Measurements from ENCODE around the gene AFM. TPM values are rescaled to one million over a fixed set of nuclear protein-coding genes. Genes with fewer than 3 reads are reported as not detected.

Gene AFM
- total RNA-seq, 4 donors from 2014 or later: 0.14 TPM; not detected in 3

- intact Hi-C loops (cut with DNase I; ENCODE audit: low total_unique reads): no loop called here
- H3K36me3 ChIP-seq: no peaks in the 10 kb centered on the region
- H3K9me3 ChIP-seq: no peaks in the 10 kb centered on the region
- no peaks in the 10 kb centered on the region for H3K27me3 ChIP-seq
- no peak overlapping the region for H3K4me3 ChIP-seq
- no peaks in the 10 kb centered on the region for H3K4me1 ChIP-seq
- DNase-seq: no peak
- TF ChIP-seq POLR2A (IDR thresholded peaks at IDR 0.05): no peak
- TF ChIP-seq, protein P1, sequence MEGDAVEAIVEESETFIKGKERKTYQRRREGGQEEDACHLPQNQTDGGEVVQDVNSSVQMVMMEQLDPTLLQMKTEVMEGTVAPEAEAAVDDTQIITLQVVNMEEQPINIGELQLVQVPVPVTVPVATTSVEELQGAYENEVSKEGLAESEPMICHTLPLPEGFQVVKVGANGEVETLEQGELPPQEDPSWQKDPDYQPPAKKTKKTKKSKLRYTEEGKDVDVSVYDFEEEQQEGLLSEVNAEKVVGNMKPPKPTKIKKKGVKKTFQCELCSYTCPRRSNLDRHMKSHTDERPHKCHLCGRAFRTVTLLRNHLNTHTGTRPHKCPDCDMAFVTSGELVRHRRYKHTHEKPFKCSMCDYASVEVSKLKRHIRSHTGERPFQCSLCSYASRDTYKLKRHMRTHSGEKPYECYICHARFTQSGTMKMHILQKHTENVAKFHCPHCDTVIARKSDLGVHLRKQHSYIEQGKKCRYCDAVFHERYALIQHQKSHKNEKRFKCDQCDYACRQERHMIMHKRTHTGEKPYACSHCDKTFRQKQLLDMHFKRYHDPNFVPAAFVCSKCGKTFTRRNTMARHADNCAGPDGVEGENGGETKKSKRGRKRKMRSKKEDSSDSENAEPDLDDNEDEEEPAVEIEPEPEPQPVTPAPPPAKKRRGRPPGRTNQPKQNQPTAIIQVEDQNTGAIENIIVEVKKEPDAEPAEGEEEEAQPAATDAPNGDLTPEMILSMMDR (IDR thresholded peaks at IDR 0.05): no peak
- no peak overlapping the region for H3K27ac ChIP-seq
These were observed 3.5 kb downstream of the AFM start for GRCh38 chr4:73485085-73485484.

GRCh38 chr4:73485596-73485995 lies 4.1 kb downstream of the AFM start:
- no peaks in the 10 kb centered on the region for H3K36me3 ChIP-seq
- no peaks in the 10 kb centered on the region for H3K4me1 ChIP-seq
- intact Hi-C loops (cut with DNase I; ENCODE audit: low total_unique reads): no loop called here
- no peak for DNase-seq
- no peak overlapping the region for H3K4me3 ChIP-seq
- TF ChIP-seq POLR2A (IDR thresholded peaks at IDR 0.05): no peak
- no peaks in the 10 kb centered on the region for H3K27me3 ChIP-seq
- no peaks in the 10 kb centered on the region for H3K9me3 ChIP-seq
- no peak overlapping the region for H3K27ac ChIP-seq

- Histone ChIP-seq H3K27ac (no peak overlapping the region), H3K27me3 (no peaks in the 10 kb centered on the region), H3K9me3 (no peaks in the 10 kb centered on the region), H3K4me3 (no peak overlapping the region), H3K4me1 (no peaks in the 10 kb centered on the region), H3K36me3 (no peaks in the 10 kb centered on the region)
- DNase-seq: no peak
- intact Hi-C loops (cut with DNase I; ENCODE audit: low total_unique reads): no loop called here
- TF ChIP-seq POLR2A (IDR thresholded peaks at IDR 0.05): no peak
- TF ChIP-seq, protein P1 (IDR thresholded peaks at IDR 0.05): no peak
These were observed 5.0 kb downstream of the AFM start for GRCh38 chr4:73486497-73486896.

DNA sequence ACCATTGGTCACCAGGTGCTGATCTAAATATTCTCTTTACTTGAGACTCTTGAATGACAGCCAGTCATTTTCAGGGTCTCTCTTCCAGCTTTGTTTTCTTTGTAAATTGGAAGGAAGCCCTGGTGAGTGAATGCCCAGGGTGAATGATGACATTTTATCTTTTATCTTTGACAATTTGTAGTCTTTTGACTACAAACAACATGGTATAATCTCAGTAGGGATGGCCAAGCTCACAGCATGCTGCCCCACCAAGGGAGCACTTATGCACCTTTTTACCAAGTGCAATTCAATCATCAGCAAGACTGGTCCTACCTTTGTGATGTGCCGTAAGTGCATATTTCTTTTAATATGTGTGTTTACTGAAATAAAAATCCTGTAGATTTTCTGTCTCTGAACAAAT lies 5.7 kb downstream of the AFM start:
- Histone ChIP-seq H3K27me3 (no peaks in the 10 kb centered on the region), H3K4me3 (no peak overlapping the region), H3K27ac (no peak overlapping the region), H3K4me1 (no peaks in the 10 kb centered on the region), H3K36me3 (no peaks in the 10 kb centered on the region), H3K9me3 (no peaks in the 10 kb centered on the region)
- TF ChIP-seq POLR2A (IDR thresholded peaks at IDR 0.05): no peak
- TF ChIP-seq, protein P1 (IDR thresholded peaks at IDR 0.05): no peak
- no peak for DNase-seq
- intact Hi-C loops (cut with DNase I; ENCODE audit: low total_unique reads): no loop called here

GRCh38 chr4:73499996-73500765 lies 18.6 kb downstream of the AFM start:
- DNase-seq: no peak
- Histone ChIP-seq H3K27me3 (no peaks in the 10 kb centered on the region), H3K4me1 (no peaks in the 10 kb centered on the region), H3K36me3 (no peaks in the 10 kb centered on the region), H3K9me3 (no peaks in the 10 kb centered on the region), H3K4me3 (no peak overlapping the region), H3K27ac (no peak overlapping the region)
- intact Hi-C loops (cut with DNase I; ENCODE audit: low total_unique reads): no loop called here
- TF ChIP-seq, protein P1 (IDR thresholded peaks at IDR 0.05): no peak
- no peak for TF ChIP-seq POLR2A (IDR thresholded peaks at IDR 0.05)
